Measurements from ENCODE around the gene AADAT. TPM values are rescaled to one million over a fixed set of nuclear protein-coding genes. Genes with fewer than 3 reads are reported as not detected.

Gene AADAT
- polyA plus RNA-seq, 2 of the 4 experiments (the other 2 are of a cell fraction): 8.8 to 23.2 TPM

- no peak for TF ChIP-seq REST (IDR thresholded peaks at IDR 0.05)
- TF ChIP-seq, protein P1, sequence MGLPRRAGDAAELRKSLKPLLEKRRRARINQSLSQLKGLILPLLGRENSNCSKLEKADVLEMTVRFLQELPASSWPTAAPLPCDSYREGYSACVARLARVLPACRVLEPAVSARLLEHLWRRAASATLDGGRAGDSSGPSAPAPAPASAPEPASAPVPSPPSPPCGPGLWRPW (IDR thresholded peaks at IDR 0.05): no peak
- TF ChIP-seq RNF2 (IDR thresholded peaks at IDR 0.05; ENCODE audit: borderline replicate concordance, low read depth): no peak
Measured at GRCh38 chr4:170083541-170083940, 6.2 kb downstream of the AADAT start (continued).

- H3K4me3 ChIP-seq: no peak overlapping the region
- TF ChIP-seq GATA3 (IDR thresholded peaks at IDR 0.05; ENCODE audit: borderline replicate concordance) (no peak), MAX (IDR thresholded peaks at IDR 0.05) (no peak), CBX2 (IDR thresholded peaks at IDR 0.05; ENCODE audit: borderline replicate concordance, low read depth) (no peak), BHLHE40 (IDR thresholded peaks at IDR 0.05; ENCODE audit: low read depth, low read length) (no peak), EP300 (IDR thresholded peaks at IDR 0.05) (no peak), EHMT2 (IDR thresholded peaks at IDR 0.05; ENCODE audit: low read depth) (no peak), RAD21 (conservative IDR thresholded peaks at IDR 0.05 in 1 of 2, IDR thresholded peaks at IDR 0.05 in 1 of 2) (no peak), ZNF302 (CRISPR knock-in tag; IDR thresholded peaks at IDR 0.05) (no peak), MAZ (IDR thresholded peaks at IDR 0.05; ENCODE audit: borderline replicate concordance, low read depth, low read length) (no peak), JUN (IDR thresholded peaks at IDR 0.05) (no peak)
- TF ChIP-seq, protein P2, sequence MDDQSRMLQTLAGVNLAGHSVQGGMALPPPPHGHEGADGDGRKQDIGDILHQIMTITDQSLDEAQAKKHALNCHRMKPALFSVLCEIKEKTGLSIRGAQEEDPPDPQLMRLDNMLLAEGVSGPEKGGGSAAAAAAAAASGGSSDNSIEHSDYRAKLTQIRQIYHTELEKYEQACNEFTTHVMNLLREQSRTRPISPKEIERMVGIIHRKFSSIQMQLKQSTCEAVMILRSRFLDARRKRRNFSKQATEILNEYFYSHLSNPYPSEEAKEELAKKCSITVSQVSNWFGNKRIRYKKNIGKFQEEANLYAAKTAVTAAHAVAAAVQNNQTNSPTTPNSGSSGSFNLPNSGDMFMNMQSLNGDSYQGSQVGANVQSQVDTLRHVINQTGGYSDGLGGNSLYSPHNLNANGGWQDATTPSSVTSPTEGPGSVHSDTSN (IDR thresholded peaks at IDR 0.05): no peak
- no peak for DNase-seq (ENCODE audit: low read depth in 1 of 2, low spot score in 1 of 2)
- 55% methylated on average over 3 of the region's 3 CpGs for WGBS (ENCODE audit: missing lambda C conversion rate)
- H3K4me1 ChIP-seq: no peaks in the 10 kb centered on the region
- H3K4me2 ChIP-seq: no peak overlapping the region; the same call in 2 of the 3 replicates
- H3K9me3 ChIP-seq: no peaks in the 10 kb centered on the region
- ChIA-PET CTCF (no interaction called here), POLR2A (no interaction called here)
- H3K27ac ChIP-seq: no peak overlapping the region
- no peak for FAIRE-seq
- no peak; a peak in 1 of 6 replicates for ATAC-seq
Measured at GRCh38 chr4:170080496-170080895, 9.3 kb downstream of the AADAT start.

GRCh38 chr4:170079981-170080380, 9.8 kb downstream of the AADAT start:
- POLR2A ChIA-PET: no interaction called here
- no peak for FAIRE-seq
- 94% methylated on average over 2 of the region's 2 CpGs for WGBS (ENCODE audit: missing lambda C conversion rate)
- TF ChIP-seq RNF2 (IDR thresholded peaks at IDR 0.05; ENCODE audit: borderline replicate concordance, low read depth) (no peak), ZC3H11A (IDR thresholded peaks at IDR 0.05) (no peak), ZFP36 (IDR thresholded peaks at IDR 0.05; ENCODE audit: borderline replicate concordance, partially characterized antibody) (no peak), BHLHE40 (IDR thresholded peaks at IDR 0.05; ENCODE audit: low read depth, low read length) (no peak), HMGXB4 (CRISPR knock-in tag; IDR thresholded peaks at IDR 0.05; ENCODE audit: borderline replicate concordance) (no peak), HOXA7 (CRISPR knock-in tag; IDR thresholded peaks at IDR 0.05) (no peak), SMC3 (IDR thresholded peaks at IDR 0.05) (no peak), MAZ (IDR thresholded peaks at IDR 0.05; ENCODE audit: borderline replicate concordance, low read depth, low read length) (no peak), NFE2L2 (conservative IDR thresholded peaks at IDR 0.05; ENCODE audit: low read length) (no peak), HDAC2 (IDR thresholded peaks at IDR 0.05) (no peak), JUNB (IDR thresholded peaks at IDR 0.05) (no peak), CHD4 (IDR thresholded peaks at IDR 0.05; ENCODE audit: borderline replicate concordance) (no peak), RARB (CRISPR knock-in tag; IDR thresholded peaks at IDR 0.05) (no peak), CTCF (IDR thresholded peaks at IDR 0.05) (no peak)
- TF ChIP-seq, protein P2 (IDR thresholded peaks at IDR 0.05): no peak

More at GRCh38 chr4:170079981-170080380, 9.8 kb downstream of the AADAT start:
- CTCF ChIA-PET: no interaction called here
- no peaks in the 10 kb centered on the region for H3K4me1 ChIP-seq
- H3K27ac ChIP-seq: no peak overlapping the region; a peak in 1 of 6 replicates
- no peak overlapping the region for H3K4me3 ChIP-seq
- no peaks in the 10 kb centered on the region for H3K9me3 ChIP-seq
- ATAC-seq (no peak), DNase-seq (ENCODE audit: low read depth in 1 of 2, low spot score in 1 of 2) (no peak)
- H3K4me2 ChIP-seq: no peak overlapping the region; the same call in 2 of the 3 replicates
